ENCODE measurements around the gene WASHC4. TPM values are rescaled to one million over a fixed set of nuclear protein-coding genes. Genes with fewer than 3 reads are reported as not detected.

Gene WASHC4
- total RNA-seq (10 to 100 TPM; 71.4 to 75.4 TPM), polyA plus RNA-seq (10 to 100 TPM; 36.7 to 37.9 TPM)

GRCh38 chr12:105107494-105108371 is at the start of gene WASHC4:
Gene WASHC4, plus strand, starts transcription at chr12:105107731. Its CDS starts 70 bp downstream, at chr12:105107801.
- Histone ChIP-seq H3K36me3 (ENCODE audit: insufficient read depth, low read length) (peaks cover 4% of the 10 kb centered on the region), H3K27me3 (ENCODE audit: insufficient read depth, low read length) (no peaks in the 10 kb centered on the region), H3K4me1 (ENCODE audit: insufficient read depth, low read length) (peaks cover 42% of the 10 kb centered on the region), H3K4me3 (ENCODE audit: low read length in 2 of 2) (peak within 1 kb of the TSS; percentile 72 to 74), H3K27ac (ENCODE audit: low read depth, low read length) (peak within 1 kb of the TSS; percentile 92), H3K9me3 (ENCODE audit: control insufficient read depth in 1 of 2, low read length in 2 of 2) (peaks cover 0 to 3% of the 10 kb centered on the region in 2 donors)
- DNase-seq: peak; percentile 90 to 92 (median 92)
- ChIA-PET POLR2A (ENCODE audit: partially characterized antibody) (interaction anchor here (0.6 to 2.2 kb wide), 13 partner anchors 9 to 1178 kb away, joined by 3 to 9 read pairs (median 4); partner anchors contain the start of genes APPL2, EID3, HSP90B1 and TDG), CTCF (ENCODE audit: partially characterized antibody) (no interaction called here)
- H3K9me3 Mint-ChIP-seq: peaks cover 0 to 4% (median 0%) of the 10 kb centered on the region in 8 donors
- intact Hi-C loops (cut with micrococcal nuclease): loop anchor here (1.0 to 5.0 kb wide), 8 partner anchors 121 to 1267 kb away; partner anchors contain the start of genes APPL2, CHST11, HSP90B1 and NFYB
- H3K4me3 Mint-ChIP-seq: peak within 1 kb of the TSS; percentile 92 to 98 (median 97)
- peaks cover 14 to 19% of the 10 kb centered on the region in 2 donors for H3K27me3 Mint-ChIP-seq
- peaks cover 10 to 20% of the 10 kb centered on the region in 2 donors for H3K36me3 Mint-ChIP-seq
- peaks cover 28 to 49% (median 34%) of the 10 kb centered on the region in 4 donors for H3K4me1 Mint-ChIP-seq
- peak within 1 kb of the TSS; percentile 82 to 98 (median 96) for H3K27ac Mint-ChIP-seq

- Mint-ChIP-seq H3K27ac (no peak overlapping the region), H3K4me1 (no peaks in the 10 kb centered on the region), H3K9me3 (peaks cover 0 to 13% (median 7%) of the 10 kb centered on the region in 8 donors), H3K36me3 (peaks cover 0 to 3% of the 10 kb centered on the region in 2 donors), H3K27me3 (peaks cover 7 to 8% of the 10 kb centered on the region in 2 donors), H3K4me3 (no peak overlapping the region)
- Histone ChIP-seq H3K27me3 (ENCODE audit: insufficient read depth, low read length) (no peaks in the 10 kb centered on the region), H3K27ac (ENCODE audit: low read depth, low read length) (no peak overlapping the region), H3K4me1 (ENCODE audit: insufficient read depth, low read length) (no peaks in the 10 kb centered on the region), H3K4me3 (ENCODE audit: low read length in 2 of 2) (no peak overlapping the region), H3K36me3 (ENCODE audit: insufficient read depth, low read length) (no peaks in the 10 kb centered on the region), H3K9me3 (ENCODE audit: control insufficient read depth in 1 of 2, low read length in 2 of 2) (no peaks in the 10 kb centered on the region)
- intact Hi-C loops (cut with micrococcal nuclease): no loop called here
- ChIA-PET CTCF (ENCODE audit: partially characterized antibody) (no interaction called here), POLR2A (ENCODE audit: partially characterized antibody) (no interaction called here)
- DNase-seq: no peak
These were observed 46.7 kb upstream of the WASHC4 start for GRCh38 chr12:105060715-105061378.

- Mint-ChIP-seq H3K27ac (no peak overlapping the region), H3K4me1 (no peaks in the 10 kb centered on the region), H3K36me3 (no peaks in the 10 kb centered on the region), H3K4me3 (no peak overlapping the region), H3K9me3 (no peaks in the 10 kb centered on the region), H3K27me3 (peaks cover 9 to 10% of the 10 kb centered on the region in 2 donors)
- no peak overlapping the region for H3K27ac ChIP-seq (ENCODE audit: low read depth, low read length)
- ChIA-PET POLR2A (ENCODE audit: partially characterized antibody) (no interaction called here), CTCF (ENCODE audit: partially characterized antibody) (interaction anchor here (2.3 to 3.5 kb wide), 2 partner anchors 11 kb away, joined by 8 to 12 read pairs; no protein-coding TSS in a partner anchor)
- no peaks in the 10 kb centered on the region for H3K4me1 ChIP-seq (ENCODE audit: insufficient read depth, low read length)
- H3K4me3 ChIP-seq (ENCODE audit: low read length in 2 of 2): no peak overlapping the region
- no peak for DNase-seq
- no peaks in the 10 kb centered on the region for H3K27me3 ChIP-seq (ENCODE audit: insufficient read depth, low read length)
- no peaks in the 10 kb centered on the region for H3K36me3 ChIP-seq (ENCODE audit: insufficient read depth, low read length)
- intact Hi-C loops (cut with micrococcal nuclease): no loop called here
- H3K9me3 ChIP-seq (ENCODE audit: control insufficient read depth in 1 of 2, low read length in 2 of 2): no peaks in the 10 kb centered on the region
These were observed 42.9 kb upstream of the WASHC4 start for GRCh38 chr12:105064564-105065178.

GRCh38 chr12:105067511-105068031 is 40.0 kb upstream of the WASHC4 start:
- H3K27ac ChIP-seq (ENCODE audit: low read depth, low read length): no peak overlapping the region
- Mint-ChIP-seq H3K36me3 (no peaks in the 10 kb centered on the region), H3K27me3 (peaks cover 9 to 12% of the 10 kb centered on the region in 2 donors), H3K9me3 (no peaks in the 10 kb centered on the region), H3K27ac (no peak overlapping the region), H3K4me1 (no peaks in the 10 kb centered on the region), H3K4me3 (no peak overlapping the region)
- DNase-seq: no peak
- CTCF ChIA-PET (ENCODE audit: partially characterized antibody): interaction anchor here (0.7 to 3.5 kb wide), 3 partner anchors 14 to 686 kb away, joined by 4 to 8 read pairs (median 4); no protein-coding TSS in a partner anchor
- H3K36me3 ChIP-seq (ENCODE audit: insufficient read depth, low read length): no peaks in the 10 kb centered on the region
- POLR2A ChIA-PET (ENCODE audit: partially characterized antibody): no interaction called here
- intact Hi-C loops (cut with micrococcal nuclease): no loop called here
- no peaks in the 10 kb centered on the region for H3K9me3 ChIP-seq (ENCODE audit: control insufficient read depth in 1 of 2, low read length in 2 of 2)
- no peaks in the 10 kb centered on the region for H3K4me1 ChIP-seq (ENCODE audit: insufficient read depth, low read length)
- H3K4me3 ChIP-seq (ENCODE audit: low read length in 2 of 2): no peak overlapping the region
- no peaks in the 10 kb centered on the region for H3K27me3 ChIP-seq (ENCODE audit: insufficient read depth, low read length)

GRCh38 chr12:105069936-105070702 is 37.4 kb upstream of the WASHC4 start:
- Mint-ChIP-seq H3K27ac (no peak overlapping the region), H3K36me3 (no peaks in the 10 kb centered on the region), H3K4me1 (no peaks in the 10 kb centered on the region), H3K4me3 (no peak overlapping the region), H3K27me3 (peaks cover 7 to 10% of the 10 kb centered on the region in 2 donors), H3K9me3 (no peaks in the 10 kb centered on the region)
- DNase-seq: no peak
- no peaks in the 10 kb centered on the region for H3K27me3 ChIP-seq (ENCODE audit: insufficient read depth, low read length)
- H3K9me3 ChIP-seq (ENCODE audit: control insufficient read depth in 1 of 2, low read length in 2 of 2): no peaks in the 10 kb centered on the region
- H3K36me3 ChIP-seq (ENCODE audit: insufficient read depth, low read length): no peaks in the 10 kb centered on the region
- H3K27ac ChIP-seq (ENCODE audit: low read depth, low read length): no peak overlapping the region
- H3K4me3 ChIP-seq (ENCODE audit: low read length in 2 of 2): no peak overlapping the region
- H3K4me1 ChIP-seq (ENCODE audit: insufficient read depth, low read length): no peaks in the 10 kb centered on the region
- intact Hi-C loops (cut with micrococcal nuclease): no loop called here
- POLR2A ChIA-PET (ENCODE audit: partially characterized antibody): no interaction called here
- CTCF ChIA-PET (ENCODE audit: partially characterized antibody): interaction anchor here (0.5 to 0.9 kb wide), 2 partner anchors 18 to 19 kb away, joined by 3 read pairs; no protein-coding TSS in a partner anchor

GRCh38 chr12:105071981-105072380 is 35.5 kb upstream of the WASHC4 start:
- DNase-seq: no peak
- Mint-ChIP-seq H3K9me3 (no peaks in the 10 kb centered on the region), H3K36me3 (no peaks in the 10 kb centered on the region), H3K27ac (no peak overlapping the region), H3K27me3 (peaks cover 0 to 2% of the 10 kb centered on the region in 2 donors), H3K4me1 (no peaks in the 10 kb centered on the region), H3K4me3 (no peak overlapping the region)
- no peaks in the 10 kb centered on the region for H3K27me3 ChIP-seq (ENCODE audit: insufficient read depth, low read length)
- no peak overlapping the region for H3K4me3 ChIP-seq (ENCODE audit: low read length in 2 of 2)
- H3K4me1 ChIP-seq (ENCODE audit: insufficient read depth, low read length): no peaks in the 10 kb centered on the region
- no peaks in the 10 kb centered on the region for H3K36me3 ChIP-seq (ENCODE audit: insufficient read depth, low read length)
- H3K9me3 ChIP-seq (ENCODE audit: control insufficient read depth in 1 of 2, low read length in 2 of 2): no peaks in the 10 kb centered on the region
- intact Hi-C loops (cut with micrococcal nuclease): no loop called here
- ChIA-PET CTCF (ENCODE audit: partially characterized antibody) (interaction anchor here (0.9 kb wide), 1 partner anchor 690 kb away, joined by 4 read pairs; no protein-coding TSS in a partner anchor), POLR2A (ENCODE audit: partially characterized antibody) (no interaction called here)
- H3K27ac ChIP-seq (ENCODE audit: low read depth, low read length): no peak overlapping the region

Data from CD4-positive, alpha-beta memory T cell (primary cell).